ENCODE data around the gene MRPL40.

DNA sequence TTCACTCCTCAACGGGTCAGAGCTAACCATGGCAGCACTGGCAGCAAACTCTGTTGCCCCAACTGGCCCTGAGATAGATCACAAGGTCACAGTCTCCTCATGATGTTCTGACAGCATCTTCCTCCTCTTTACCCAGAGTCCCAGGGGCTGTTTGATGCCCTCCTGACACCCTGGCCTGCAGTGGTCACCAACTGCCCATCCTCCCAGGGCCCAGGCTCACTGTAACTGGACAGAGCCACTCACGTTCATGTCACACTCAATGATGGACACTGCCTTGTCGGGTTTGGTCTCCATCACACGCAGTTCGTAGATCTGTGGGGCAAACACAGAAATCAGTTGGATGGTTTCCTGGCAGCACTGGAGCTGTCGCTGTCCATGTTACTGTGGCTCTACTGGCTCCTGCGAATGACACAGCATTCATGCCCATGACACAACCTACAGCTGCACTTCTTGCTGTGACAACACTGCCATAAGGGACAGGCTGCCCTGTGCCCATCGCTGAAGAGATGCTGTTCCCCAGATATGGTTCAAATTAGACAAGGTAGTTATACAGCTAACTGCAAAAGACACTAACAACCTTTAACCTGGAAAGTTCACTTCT is 25.6 kb downstream of the MRPL40 start:
- TF ChIP-seq, protein P1, sequence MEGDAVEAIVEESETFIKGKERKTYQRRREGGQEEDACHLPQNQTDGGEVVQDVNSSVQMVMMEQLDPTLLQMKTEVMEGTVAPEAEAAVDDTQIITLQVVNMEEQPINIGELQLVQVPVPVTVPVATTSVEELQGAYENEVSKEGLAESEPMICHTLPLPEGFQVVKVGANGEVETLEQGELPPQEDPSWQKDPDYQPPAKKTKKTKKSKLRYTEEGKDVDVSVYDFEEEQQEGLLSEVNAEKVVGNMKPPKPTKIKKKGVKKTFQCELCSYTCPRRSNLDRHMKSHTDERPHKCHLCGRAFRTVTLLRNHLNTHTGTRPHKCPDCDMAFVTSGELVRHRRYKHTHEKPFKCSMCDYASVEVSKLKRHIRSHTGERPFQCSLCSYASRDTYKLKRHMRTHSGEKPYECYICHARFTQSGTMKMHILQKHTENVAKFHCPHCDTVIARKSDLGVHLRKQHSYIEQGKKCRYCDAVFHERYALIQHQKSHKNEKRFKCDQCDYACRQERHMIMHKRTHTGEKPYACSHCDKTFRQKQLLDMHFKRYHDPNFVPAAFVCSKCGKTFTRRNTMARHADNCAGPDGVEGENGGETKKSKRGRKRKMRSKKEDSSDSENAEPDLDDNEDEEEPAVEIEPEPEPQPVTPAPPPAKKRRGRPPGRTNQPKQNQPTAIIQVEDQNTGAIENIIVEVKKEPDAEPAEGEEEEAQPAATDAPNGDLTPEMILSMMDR (IDR thresholded peaks at IDR 0.05), result no peak
- TF ChIP-seq POLR2A (IDR thresholded peaks at IDR 0.05) (no peak), POLR2AphosphoS5 (IDR thresholded peaks at IDR 0.05) (no peak)

Data from prostate gland (tissue), 2 donors.